Gastroesophageal sphincter (tissue), 3 donors: ENCODE data around the gene PCDHB14.
"Not testable (repeated sequence)": the region's sequence is repeated elsewhere in the genome, so short reads cannot be mapped to it uniquely, and the experiment has no call there.

ENCODE experiments used
- POLR2A ChIP-seq, 2 donors: fragments of 450-650 bp; IDR thresholded peaks; one replicate each; pipeline ENCODE4 v1.6.1; 2017; ENCODE audit warnings: antibody characterized with exemption in 2 of 2, mild to moderate bottlenecking in 2 of 2, moderate library complexity in 1 of 2
- TF ChIP-seq, protein P1 (sequence below), 4 experiments: fragments of 200-600 bp in 2 of 4; fragments of 450-650 bp in 2 of 4; sonication (generic) in 1 of 4; IDR thresholded peaks; one replicate each; pipeline ENCODE4 v1.5.1; 2017 to 2019; ENCODE audit warnings: antibody characterized with exemption in 4 of 4, mild to moderate bottlenecking in 2 of 4, moderate library complexity in 2 of 4

DNA sequence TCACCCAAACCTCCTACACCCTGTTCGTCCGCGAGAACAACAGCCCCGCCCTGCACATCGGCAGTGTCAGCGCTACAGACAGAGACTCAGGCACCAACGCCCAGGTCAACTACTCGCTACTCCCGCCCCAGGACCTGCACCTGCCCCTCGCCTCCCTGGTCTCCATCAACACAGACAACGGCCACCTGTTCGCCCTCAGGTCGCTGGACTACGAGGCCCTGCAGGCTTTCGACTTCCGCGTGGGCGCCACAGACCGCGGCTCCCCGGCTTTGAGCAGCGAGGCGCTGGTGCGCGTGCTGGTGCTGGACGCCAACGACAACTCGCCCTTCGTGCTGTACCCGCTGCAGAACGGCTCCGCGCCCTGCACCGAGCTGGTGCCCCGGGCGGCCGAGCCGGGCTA, 22.0 kb upstream of the PCDHB14 start:
- TF ChIP-seq POLR2A (IDR thresholded peaks at IDR 0.05) = not testable (repeated sequence)
- TF ChIP-seq, protein P1, sequence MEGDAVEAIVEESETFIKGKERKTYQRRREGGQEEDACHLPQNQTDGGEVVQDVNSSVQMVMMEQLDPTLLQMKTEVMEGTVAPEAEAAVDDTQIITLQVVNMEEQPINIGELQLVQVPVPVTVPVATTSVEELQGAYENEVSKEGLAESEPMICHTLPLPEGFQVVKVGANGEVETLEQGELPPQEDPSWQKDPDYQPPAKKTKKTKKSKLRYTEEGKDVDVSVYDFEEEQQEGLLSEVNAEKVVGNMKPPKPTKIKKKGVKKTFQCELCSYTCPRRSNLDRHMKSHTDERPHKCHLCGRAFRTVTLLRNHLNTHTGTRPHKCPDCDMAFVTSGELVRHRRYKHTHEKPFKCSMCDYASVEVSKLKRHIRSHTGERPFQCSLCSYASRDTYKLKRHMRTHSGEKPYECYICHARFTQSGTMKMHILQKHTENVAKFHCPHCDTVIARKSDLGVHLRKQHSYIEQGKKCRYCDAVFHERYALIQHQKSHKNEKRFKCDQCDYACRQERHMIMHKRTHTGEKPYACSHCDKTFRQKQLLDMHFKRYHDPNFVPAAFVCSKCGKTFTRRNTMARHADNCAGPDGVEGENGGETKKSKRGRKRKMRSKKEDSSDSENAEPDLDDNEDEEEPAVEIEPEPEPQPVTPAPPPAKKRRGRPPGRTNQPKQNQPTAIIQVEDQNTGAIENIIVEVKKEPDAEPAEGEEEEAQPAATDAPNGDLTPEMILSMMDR (IDR thresholded peaks at IDR 0.05) = not testable (repeated sequence)
